ENCODE results near the gene SAA4.
A peak's percentile ranks its signal among the peaks of the same experiment; 100 is the strongest.
"Not testable (repeated sequence)": the region's sequence is repeated elsewhere in the genome, so short reads cannot be mapped to it uniquely, and the experiment has no call there.

SAA4 gene

DNA sequence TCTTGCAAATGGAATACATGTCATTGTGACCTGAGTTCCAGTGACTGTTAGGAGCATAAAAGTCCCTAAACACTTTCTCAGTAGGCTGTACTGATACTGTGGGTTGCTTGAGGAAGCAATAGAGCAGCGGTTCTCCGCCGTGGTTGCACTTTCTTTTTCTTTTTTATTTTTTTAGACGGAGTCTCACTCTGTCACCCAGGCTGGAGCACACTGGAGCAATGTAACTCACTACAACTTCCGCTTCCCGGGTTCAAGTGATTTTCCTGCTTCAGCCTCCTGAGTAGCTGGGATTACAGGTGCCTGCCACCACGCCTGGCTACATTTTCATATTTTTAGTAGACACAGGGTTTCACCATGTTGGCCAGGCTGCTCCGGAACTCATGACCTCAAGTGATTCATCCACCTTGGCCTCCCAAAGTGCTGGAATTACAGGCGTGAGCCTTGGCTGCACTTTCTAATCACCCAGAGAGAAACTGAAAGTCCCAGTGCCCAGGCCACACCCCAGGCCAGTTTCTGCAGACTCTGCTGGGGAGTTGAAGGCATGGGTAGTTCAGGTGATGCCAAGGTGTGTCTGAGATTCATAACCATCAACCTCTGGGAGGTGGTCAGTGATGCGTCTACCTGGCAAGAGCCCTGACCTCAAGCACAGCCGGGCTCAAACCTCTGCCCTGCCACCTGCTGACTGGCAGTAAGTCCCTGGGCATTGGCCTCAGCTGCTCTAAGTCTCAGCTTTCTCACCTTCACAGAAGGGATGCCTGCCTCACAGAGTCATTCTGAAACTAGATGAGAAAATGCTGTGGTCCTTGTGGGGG lies 10.0 kb upstream of the SAA4 start:
- peak in 1 of 2 donors; percentile 51 for DNase-seq

DNA sequence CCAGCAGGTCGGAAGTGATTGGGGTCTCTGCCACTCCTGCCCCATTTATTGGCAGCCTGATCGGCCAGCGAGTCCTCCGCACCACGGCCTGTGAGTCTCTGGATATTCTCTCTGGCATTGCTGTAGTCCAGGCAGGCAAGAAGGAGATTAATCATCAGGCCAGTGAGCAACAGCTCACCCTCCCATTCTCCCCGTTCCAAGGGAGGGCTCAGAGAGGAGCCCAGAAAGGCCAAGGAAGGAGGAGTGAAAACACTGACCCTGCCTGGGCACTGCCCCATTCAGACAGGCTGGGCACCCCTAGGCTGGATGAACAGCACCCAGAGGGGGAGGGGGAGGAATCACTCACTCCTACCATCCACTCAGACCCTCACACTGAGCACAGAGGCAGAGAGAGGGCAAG lies 8.8 kb upstream of the SAA4 start:
- no peak for DNase-seq

DNA sequence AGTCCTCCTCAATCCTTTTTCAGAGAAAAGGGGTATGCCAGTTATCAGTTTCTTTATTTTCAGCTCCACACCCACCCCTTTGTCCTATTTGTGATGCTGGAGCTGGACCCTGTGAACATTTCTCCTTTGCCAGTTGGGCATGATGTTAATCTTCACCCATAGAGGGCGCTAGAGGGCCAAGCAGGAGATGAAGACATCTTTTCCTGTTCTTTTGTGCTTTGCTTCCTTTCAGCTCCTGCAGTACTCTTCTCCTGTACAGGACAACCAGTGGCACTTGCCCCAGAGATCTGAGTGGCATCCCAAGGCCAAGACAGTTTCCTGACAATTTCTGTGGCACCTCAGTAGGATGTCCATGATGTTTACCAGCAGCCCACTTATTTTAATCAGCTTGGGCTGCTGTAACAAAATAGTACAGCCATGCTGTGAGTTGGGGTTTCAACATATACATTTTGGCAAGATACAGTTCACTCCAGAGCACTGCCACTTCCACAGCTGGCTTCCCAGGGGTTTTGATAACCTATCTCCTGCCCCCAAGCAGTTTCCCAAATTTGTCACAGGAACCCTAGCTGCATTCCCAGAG lies 7.3 kb upstream of the SAA4 start:
- DNase-seq, result peak; percentile 68 to 84

DNA sequence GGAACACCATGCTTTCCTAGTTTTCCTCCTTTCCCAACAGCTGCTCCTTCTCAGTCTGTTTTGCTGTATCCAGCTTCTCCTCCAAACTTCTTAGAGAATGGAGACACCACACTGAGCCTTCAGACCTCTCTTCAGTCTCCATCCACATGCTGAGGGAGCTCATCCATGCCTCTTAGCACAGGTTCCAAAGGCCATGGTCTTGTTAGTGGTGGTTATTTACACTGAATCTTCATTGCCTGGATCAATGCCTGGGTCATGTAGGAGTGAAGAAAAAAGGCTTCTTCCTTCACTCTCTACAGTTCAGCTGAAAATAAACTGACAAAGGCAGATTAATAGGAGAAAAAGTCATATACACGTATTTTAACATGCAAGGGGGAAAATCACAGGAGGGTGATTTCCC lies 3.1 kb upstream of the SAA4 start:
- DNase-seq, result no peak

DNA sequence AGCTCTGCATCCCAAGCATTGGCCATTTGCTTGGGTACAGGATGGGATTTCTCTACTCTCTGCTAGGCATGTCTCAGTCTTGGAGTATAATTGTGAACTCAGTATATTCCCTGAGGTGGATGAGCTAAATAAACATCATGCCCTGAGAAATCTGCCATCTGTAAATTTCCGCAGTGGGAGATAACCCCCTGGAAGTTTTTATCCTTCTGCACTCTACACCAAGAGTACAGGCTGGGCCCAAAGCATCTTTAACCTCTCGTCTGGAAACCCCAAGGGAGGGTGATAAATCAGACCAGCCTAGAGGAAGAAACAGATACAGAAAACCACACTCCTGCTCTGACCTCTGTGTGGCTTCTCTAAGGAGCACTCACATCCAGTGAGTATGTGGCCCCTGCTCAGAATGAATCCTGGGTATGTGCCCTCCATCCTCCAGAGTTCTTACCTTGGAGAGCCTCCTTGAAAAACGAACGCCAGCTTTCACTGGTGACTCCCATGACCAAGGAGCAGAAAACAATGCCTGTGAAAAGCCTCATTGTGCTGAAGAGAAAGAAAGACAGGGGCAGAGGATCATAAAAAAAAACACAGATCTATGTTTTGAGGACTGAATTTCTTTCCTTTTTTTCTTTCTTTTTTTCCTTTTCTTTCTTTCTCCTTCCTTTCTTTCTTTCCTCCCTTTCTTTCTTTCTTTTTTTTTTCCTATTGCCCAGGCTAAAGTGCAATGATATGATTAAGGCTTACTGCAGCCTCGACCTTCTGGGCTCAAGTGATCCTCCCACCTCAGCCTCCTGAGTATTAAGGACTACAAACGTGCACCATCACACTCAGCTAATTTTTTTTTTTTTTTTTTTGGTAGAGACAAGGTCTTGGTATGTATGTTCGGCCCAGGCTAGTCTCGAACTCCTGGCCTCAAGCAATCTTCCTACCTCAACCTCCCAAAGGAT lies 938 bp downstream of the SAA4 start:
- DNase-seq, result no peak

DNA sequence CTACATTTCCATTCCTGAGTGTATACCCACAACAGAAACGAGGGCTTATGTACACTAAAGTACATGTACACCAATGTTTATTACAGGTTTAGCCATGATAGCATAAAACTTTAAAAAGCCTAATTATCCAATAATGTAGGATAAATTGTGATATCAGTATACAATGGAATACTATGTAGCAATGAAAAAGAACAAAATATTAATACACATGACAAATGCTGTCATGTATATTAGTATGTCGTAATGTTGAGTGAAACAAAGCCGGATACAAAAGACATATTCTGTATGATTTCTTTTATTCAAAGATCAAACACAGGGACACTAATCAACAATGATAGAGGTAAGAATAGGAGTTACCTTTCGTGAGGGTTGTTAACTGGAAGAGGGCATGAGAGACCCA lies 2.7 kb downstream of the SAA4 start:
- DNase-seq, result no peak

DNA sequence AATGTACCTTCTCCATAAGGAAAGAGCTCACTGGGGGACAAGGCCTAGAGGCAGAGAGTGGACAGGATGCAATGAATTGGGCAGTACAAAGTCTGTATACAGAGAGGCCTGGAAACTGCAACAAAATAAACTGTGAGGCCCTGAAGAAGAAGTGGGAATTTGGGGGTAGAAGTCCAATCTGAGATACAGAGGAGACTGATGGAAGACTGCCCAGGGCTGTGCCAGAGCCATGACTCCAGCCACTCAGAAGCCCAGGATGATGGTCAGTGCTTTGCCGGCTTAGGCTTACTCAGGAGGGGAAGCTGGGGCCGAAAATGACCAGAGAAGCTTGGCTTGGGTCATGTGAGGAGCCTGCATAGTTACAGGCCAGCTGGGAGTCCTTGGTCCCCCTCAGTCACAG lies 5.7 kb downstream of the SAA4 start:
- DNase-seq, result no peak

DNA sequence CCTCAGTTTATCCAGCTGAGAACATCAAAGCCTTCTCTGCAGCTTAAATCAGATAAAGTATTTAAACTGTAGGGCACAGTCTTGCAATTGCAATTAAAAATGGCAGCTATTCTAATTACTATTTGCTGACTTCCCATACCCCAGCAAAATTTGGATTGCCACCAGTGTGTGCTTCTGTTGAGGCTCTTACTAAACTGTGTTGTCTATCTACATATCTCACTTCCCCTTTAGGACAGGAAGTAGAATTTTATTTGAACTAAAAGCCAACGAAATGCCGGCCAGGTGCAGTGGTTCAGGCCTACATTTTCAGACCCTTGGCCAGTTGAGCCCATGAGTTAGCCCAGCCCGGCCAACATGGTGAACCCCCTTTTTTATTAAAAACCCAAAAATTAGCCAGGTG lies 7.1 kb downstream of the SAA4 start:
- DNase-seq, result no peak

DNA sequence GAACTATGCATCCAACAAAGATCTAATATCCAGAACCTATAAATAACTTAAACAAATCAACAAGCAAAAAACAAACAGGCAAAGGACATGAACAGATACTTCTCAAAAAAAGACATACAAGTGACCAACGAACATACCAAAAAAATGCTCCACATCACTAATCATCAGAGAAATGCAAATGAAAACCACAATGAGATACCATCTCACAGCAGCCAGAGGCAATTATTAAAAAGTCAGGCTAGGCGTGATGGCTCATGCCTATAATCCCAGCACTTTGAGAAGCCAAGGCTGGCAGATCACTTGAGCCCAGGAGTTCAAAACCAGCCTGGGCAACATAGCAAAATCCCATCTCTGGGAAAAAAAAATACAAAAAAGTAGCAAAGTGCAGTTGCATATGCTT lies 10.7 kb downstream of the SAA4 start:
- no peak for DNase-seq

DNA sequence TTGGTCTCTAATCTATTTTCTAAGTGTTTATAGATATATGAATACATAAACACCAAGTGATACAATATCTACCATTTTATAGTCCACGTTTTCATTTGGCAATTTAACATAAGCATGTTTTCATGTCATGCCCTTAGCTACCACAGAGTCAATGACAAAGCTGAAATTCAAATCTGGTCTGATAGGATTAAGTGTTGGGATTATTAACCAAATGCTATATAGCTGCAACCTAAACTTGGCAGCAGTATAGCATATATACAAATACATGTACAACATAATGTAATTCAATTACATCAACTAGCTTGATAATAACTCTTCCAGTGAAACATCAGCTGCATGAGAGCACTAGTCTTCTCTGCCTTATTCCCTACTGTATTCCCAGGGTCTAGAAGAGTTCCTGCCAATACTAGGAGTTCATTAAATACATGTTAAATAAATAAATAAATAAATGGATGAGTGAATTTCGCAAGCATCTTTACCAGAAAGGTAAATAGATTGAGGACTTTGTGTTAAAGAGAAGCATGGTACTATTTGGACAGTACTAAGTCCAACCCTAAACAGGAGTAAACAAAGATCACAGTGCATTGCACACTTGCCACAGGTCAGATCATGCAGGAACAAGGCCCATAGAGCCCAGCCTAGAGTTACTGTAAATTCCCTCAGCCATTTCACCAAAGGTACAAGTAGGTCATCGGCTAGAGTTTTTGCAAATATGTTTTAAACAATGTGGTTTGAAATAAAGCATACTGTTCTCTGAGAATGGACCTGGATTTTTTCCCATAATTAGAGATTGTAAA lies 12.8 kb downstream of the SAA4 start:
- no peak for DNase-seq

DNA sequence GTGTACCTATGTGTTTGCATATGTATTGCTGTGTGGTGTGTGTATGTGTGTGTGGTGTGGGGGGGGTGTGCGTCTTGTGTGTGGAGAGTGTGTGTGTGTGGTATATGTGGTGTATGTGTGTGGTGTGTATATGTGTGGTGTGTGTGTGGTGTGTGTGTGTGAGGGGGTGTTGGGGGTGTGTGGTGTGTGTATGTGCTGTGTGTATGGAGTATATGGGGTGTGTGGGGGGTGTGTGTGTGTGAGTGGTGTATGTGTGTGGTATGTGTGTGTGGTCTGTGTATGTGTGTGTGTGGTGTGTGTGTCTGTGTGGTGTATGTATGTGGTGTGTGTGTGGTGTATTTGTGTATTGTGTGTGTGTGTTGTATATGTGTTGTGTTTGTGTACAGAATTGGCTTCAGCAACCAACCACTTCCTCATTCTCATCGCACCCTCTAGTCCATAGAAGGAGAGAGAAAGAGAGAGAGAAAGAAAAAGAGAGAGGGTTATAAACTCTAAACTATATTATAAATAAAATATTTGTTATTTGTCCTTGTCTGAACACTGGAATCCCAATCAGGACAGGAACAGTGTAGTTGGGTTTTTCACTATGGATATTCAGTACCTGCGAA lies 13.7 kb downstream of the SAA4 start:
- DNase-seq, result no peak

DNA sequence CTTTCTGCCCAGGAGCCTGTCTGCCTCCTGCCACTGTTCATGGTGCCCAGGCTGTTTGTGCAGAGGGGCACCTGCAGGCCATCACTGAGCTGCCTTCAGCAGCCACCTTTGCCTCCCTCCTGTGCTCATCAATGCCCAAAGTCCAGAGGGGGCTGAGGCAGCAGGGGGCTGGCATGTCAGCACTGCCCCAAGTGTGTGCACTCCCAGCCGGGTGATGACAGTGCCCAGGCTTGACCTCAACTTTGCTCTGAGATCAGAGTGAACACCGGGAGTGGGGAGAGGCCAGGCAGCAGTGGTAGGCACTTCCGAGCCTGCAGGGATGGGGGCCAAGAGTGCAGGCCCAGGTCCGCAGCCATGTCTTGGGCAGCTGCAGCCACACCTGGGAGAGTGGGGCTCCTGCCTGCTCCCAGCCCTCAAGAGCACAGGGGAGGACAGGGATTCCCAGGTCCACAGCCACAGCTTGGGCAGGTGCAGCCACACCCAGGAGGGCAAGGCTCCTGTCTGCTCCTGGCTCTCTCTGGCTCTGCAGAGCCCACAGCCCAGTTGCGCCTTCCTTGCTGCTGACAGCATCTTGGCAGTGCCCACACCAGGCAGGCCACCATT lies 15.2 kb downstream of the SAA4 start:
- no peak for DNase-seq

DNA sequence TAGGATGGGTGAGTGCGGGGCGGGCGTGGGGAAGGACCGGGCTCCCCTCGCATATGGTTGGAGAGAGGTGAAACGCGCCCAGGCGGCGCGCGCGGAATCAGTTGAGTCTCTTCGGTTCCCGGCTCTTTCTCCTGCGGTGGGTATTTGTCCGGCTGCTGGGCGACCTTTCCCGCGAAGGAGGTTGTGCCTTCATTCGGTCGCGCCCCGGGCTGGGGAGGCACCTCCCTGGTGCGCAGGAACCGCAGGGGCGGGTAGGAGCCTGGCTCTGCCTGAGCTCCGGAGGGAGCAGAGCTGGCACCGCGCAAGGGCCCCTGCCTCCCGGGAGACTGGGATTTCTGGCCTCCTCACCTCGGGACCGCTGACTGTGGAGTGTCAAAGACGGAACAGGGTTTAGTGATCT lies 27.5 kb downstream of the SAA4 start:
- no peak for DNase-seq

DNA sequence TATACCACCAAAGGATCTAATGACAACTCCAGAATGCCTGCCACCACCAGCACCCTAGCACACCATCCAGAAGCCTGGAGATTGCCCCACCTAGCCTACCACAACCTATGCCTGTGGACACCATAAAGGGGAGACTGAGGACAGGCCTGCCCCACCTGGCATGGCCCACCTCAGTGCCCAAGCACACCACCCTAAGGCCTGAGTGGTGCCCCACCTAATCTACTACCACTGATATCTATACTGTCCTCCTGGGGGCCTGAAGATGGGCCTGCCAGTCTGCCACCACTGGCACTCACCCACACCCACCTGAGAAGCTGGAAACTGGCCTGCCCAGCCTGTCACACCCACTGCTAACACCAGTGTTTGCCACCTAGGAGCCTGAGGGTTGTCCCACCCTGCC lies 31.8 kb downstream of the SAA4 start:
- DNase-seq, result no peak

DNA sequence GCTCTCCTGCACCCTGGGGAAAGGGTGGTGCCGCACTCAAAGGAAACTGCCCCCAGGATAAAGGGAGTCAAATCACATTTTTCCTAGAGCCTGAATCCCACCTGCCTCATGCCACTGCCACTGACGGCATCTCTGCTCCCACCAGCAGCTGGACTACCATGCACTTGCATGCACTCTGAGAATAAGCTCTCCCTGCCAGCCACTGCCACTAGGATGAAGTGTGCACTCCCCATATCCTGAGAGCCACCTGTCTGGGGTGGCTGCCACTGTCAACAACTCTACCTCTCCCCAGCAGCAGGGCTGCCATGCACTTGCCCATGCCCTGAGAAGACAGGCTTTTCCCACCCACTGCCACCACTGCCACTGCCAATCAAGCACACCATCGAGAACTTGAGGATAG lies 32.4 kb downstream of the SAA4 start:
- no peak for DNase-seq

DNA sequence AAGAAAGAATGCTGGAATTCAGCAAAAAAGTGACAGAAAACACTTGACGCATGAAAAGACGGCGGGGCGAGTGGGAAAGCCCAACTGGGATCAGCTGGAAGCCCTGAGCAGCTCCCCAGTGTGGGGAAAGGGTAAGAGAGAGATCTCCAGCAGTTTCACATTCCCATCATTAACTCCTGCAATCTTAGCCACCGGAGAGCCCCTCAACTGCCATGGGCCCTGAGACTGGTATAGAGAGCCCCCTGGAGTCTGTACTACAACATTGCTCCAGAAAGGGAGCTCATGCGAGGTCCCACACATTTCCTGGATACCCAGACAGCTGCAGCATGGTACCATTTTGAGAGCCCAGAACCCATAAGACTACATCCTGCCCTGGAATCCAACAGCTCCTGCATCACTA lies 32.9 kb downstream of the SAA4 start:
- peak in 1 of 2 donors; percentile 2 for DNase-seq

DNA sequence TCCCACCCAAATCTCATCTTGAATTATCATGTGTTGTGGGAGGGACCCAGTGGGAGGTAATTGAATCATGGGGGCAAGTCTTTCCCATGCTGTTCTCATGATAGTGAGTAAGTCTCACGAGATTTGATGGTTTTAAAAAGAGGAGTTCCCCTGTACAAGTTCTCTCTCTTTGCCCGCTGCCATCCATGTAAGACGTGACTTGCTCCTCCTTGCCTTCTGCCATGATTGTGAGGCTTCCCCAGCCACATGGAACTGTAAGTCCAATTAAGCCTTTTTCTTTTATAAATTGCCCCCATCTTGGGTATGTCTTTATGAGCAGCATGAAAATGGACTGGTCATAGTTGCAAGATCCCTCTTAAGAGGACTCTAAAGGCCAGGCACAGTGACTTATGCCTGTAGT lies 38.9 kb downstream of the SAA4 start:
- not testable (repeated sequence) for DNase-seq

DNA sequence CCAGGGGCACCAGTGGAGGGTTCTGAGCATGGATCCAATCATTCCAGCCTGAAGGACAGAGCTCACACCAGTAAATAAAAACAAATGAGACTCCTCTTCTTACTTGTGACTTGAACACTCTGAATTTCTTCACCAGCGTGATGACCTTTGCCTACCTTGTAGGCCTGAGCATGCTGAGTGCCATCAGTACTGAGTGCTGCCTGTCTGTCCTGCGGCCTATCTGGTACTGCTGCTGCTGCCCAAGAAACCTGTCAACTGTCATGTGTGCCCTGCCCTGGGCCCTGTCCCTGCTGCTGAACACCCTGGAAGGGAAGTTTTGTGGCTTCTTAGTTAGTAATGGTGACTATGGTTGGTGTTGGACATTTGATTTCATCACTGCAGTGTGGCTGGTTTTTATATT lies 40.1 kb downstream of the SAA4 start:
- no peak for DNase-seq

DNA sequence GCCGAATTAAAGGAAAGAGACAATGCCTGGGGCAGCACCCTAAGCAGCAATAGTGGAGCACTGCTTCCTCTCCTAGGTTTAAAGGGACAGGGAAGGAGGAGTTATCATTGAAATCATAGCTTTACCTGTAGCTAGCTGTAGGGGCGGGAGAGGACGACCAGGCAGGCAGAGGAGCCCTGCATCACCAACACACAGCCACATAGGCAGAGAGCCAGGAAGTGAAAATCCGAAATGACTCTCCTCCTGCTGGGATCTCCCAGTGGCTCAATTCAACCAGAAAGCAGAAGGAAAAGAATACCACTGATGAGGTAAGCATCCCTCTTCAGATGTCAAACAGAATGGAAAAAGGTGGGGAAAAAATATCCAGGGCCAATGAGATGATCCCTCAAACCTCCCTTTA lies 43.6 kb downstream of the SAA4 start:
- DNase-seq, result no peak

DNA sequence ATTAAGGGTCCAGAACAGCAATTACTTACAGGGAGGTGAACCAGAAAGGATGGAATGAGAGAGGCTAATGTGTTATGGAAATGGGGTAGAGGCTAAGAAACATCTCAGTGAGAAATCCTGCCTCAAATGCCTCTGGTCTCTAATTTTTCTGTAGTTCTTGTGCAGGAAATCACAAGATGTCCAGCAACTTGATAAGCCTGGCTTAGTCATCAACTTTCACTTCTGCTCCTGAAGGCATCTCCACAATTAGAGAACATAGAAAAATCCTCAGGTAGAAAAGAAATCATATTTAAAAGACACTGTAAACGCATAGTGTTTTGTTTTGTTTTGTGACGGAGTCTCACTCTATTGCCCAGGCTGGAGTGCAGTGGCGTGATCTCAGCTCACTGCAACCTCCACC lies 45.2 kb downstream of the SAA4 start:
- no peak for DNase-seq

DNA sequence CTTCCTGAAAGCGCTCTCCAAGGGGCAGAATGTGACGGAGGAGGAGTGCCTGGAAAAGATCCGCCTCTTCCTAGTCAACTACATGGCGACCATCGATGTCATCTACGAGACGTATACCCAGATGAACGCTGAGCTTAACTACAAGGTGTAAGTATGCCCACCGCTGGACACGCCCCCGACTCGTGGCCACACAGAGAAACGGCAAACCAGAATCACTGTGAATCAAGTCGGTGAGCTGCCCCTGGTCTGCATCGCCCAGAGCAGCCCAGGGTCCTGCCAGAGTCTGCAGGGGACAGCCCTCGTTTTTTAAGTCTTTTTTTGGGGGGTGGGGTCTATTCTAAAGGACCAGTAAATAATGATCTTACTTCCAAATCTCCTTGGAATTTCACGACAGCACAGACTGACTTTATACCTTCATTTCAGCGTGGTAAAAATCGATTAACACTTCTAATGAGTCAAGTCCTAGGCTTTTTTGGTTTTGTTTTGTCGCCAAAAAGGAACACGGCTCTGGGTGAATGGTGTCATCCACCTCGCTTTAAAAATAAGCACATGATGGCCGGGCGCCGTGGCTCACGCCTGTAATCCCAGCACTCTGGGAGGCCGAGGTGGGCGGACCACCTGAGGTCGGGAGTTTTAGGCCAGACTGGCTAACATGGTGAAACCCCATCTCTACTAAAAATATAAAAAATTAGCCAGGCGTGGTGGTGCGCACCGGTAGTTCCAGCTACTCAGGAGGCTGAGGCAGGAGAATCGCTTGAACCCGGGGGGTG lies 46.9 kb downstream of the SAA4 start:
- DNase-seq, result not testable (repeated sequence)

Measured in CD4-positive, alpha-beta T cell treated with Interleukin-4 for 1 hour (primary cell).